Loucy (cell line): ENCODE results near the gene RRH.

ENCODE experiments used
- EZH2phosphoT487 ChIP-seq: fragments of 200-600 bp; IDR thresholded peaks from 2 replicates; pipeline ENCODE4 v1.6.1; 2018; ENCODE audit warnings: antibody characterized with exemption, mild to moderate bottlenecking, moderate library complexity, borderline replicate concordance
- TF ChIP-seq, protein P1 (sequence below): fragments of 200-600 bp; sonication (generic); conservative IDR thresholded peaks from 2 replicates; pipeline ENCODE4 v1.5.1; 2014; ENCODE audit warnings: mild to moderate bottlenecking, antibody characterized with exemption, low read length

DNA sequence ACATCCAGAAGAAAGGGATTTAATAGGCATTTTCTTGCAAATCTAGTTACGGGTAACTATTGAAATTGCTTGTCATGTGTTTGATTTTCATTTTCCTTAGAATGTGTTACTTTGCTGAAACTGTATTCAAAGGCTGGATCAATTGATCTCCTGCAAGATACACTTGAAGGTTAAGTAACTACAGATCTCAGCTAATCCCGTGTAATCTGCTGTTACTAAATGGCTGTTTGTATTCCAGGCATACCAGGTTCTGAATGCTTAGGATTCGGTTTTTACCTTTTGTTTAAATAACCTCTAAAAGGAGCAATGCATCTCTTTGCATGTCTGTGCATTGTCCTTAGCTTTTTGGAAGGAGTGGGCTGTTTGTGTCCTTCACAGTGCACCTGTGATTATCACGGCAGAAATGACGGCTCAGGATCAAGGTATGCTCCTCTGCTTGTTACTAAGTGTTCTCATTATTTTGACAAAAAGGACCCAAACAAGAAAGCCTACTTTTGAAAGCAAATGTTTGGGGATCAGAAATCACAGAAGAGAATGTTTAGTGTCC is 20.2 kb downstream of the RRH start, which contains the start of gene LRIT3:
- TF ChIP-seq, protein P1, sequence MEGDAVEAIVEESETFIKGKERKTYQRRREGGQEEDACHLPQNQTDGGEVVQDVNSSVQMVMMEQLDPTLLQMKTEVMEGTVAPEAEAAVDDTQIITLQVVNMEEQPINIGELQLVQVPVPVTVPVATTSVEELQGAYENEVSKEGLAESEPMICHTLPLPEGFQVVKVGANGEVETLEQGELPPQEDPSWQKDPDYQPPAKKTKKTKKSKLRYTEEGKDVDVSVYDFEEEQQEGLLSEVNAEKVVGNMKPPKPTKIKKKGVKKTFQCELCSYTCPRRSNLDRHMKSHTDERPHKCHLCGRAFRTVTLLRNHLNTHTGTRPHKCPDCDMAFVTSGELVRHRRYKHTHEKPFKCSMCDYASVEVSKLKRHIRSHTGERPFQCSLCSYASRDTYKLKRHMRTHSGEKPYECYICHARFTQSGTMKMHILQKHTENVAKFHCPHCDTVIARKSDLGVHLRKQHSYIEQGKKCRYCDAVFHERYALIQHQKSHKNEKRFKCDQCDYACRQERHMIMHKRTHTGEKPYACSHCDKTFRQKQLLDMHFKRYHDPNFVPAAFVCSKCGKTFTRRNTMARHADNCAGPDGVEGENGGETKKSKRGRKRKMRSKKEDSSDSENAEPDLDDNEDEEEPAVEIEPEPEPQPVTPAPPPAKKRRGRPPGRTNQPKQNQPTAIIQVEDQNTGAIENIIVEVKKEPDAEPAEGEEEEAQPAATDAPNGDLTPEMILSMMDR = no peak
- TF ChIP-seq EZH2phosphoT487 = no peak
